HFFc6 (cell line): ENCODE results near the gene REV3L. TPM values are rescaled to one million over a fixed set of nuclear protein-coding genes. Genes with fewer than 3 reads are reported as not detected.

ENCODE experiments used
- DNase-seq: peaks from one replicate; pipeline ENCODE4 v3.0.0-alpha.2; 2018
- H3K27ac Mint-ChIP-seq: 2 replicates; pipeline ENCODE4 v1.8.0; 2020; ENCODE audit warnings: mild to moderate bottlenecking, mixed read lengths
- H3K27me3 Mint-ChIP-seq: 2 replicates; pipeline ENCODE4 v1.8.0; 2021; ENCODE audit warnings: mild to moderate bottlenecking, moderate library complexity, mixed read lengths; ENCODE audit not compliant: insufficient read depth
- H3K36me3 Mint-ChIP-seq: 2 replicates; pipeline ENCODE4 v1.8.0; 2021; ENCODE audit warnings: low read depth, mixed read lengths
- H3K4me1 Mint-ChIP-seq: 2 replicates; pipeline ENCODE4 v1.8.0; 2020; ENCODE audit warnings: low read depth, mixed read lengths
- H3K4me3 Mint-ChIP-seq: 2 replicates; pipeline ENCODE4 v1.8.0; 2020; ENCODE audit warnings: mild to moderate bottlenecking, moderate library complexity, mixed read lengths
- H3K9me3 Mint-ChIP-seq: 2 replicates; pipeline ENCODE4 v1.8.0; 2020; ENCODE audit warnings: mild to moderate bottlenecking, mixed read lengths
- total RNA-seq, 6 experiments: library from RNA; stranded (reverse); fragmentation: NEBNext Ultra II Directional; extraction: Animal tissue kit (Norgen Biotek cat#: 25700); gene quantifications; 2 replicates in 1 of 6; 3 replicates in 5 of 6; pipeline ENCODE4 v1.2.3, GENCODE V29; 2021
- TF ChIP-seq, protein P1 (sequence below): fragments of 200-600 bp; sonication (generic); IDR thresholded peaks from 2 replicates; pipeline ENCODE4 v1.5.0; 2021; ENCODE audit warnings: antibody characterized with exemption, mild to moderate bottlenecking

REV3L gene
- total RNA-seq, 6 experiments from 2014 or later: 22.4 to 36.3 (median 31.2) TPM

DNA sequence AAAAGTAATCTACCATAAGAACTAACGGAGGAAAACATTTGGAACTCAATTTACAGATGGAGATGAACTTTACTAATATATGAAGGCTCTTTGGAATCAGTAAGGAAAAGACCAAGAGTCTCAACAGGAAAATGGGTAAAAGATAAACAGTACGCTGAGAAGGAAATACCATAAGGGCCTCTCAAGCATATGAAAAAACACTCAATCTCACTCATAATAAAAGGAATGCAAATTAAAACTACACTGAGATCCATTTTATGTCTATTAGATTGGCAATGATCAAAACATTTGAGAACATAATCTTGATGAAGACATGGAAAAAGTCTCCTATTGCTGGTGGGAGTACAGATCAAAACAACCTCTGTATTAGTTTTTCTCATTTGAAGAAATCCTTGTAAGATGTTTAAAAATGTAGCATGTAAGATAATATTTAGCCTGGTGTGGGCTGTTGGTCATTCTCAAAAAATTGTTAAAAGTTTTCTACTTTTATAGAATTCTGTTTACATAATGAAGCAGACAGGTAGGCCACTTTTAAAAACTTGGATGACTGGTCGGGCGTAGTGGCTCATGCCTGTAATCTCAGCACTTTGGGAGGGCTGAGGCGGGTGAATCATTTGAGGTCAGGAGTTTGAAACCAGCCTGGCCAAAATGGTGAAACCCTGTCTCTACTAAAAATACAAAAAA, 14.5 kb downstream of the REV3L start:
- H3K27me3 Mint-ChIP-seq: peaks cover 1% of the 10 kb centered on the region
- peak overlapping the region; percentile 87 for H3K27ac Mint-ChIP-seq
- TF ChIP-seq, protein P1, sequence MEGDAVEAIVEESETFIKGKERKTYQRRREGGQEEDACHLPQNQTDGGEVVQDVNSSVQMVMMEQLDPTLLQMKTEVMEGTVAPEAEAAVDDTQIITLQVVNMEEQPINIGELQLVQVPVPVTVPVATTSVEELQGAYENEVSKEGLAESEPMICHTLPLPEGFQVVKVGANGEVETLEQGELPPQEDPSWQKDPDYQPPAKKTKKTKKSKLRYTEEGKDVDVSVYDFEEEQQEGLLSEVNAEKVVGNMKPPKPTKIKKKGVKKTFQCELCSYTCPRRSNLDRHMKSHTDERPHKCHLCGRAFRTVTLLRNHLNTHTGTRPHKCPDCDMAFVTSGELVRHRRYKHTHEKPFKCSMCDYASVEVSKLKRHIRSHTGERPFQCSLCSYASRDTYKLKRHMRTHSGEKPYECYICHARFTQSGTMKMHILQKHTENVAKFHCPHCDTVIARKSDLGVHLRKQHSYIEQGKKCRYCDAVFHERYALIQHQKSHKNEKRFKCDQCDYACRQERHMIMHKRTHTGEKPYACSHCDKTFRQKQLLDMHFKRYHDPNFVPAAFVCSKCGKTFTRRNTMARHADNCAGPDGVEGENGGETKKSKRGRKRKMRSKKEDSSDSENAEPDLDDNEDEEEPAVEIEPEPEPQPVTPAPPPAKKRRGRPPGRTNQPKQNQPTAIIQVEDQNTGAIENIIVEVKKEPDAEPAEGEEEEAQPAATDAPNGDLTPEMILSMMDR: no peak
- peaks cover 17% of the 10 kb centered on the region; the same call in 1 of the 2 replicates for H3K36me3 Mint-ChIP-seq
- peak; percentile 69 for DNase-seq
- no peaks in the 10 kb centered on the region for H3K9me3 Mint-ChIP-seq
- peak overlapping the region; percentile 46 for H3K4me3 Mint-ChIP-seq
- peaks cover 75% of the 10 kb centered on the region for H3K4me1 Mint-ChIP-seq

DNA sequence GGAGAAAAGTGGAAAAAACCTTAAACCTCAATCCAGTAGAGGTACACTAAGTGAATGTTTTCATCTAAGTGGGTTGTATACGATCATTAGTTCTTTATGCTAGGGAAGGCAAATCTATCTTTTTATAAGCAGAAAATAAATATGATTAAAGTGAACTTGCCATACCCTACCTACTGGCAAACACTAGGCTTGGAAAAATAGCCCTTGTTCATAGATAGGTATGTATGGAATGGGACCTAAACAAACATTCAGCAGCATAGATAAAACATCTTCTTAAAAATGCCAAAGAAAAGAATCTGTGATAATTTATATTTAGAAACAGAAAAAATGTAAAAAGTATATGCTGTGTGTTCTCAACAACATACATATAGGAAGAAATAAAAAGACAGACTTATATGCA, 18.8 kb downstream of the REV3L start:
- no peak for DNase-seq
- peaks cover 29% of the 10 kb centered on the region for H3K36me3 Mint-ChIP-seq
- H3K27ac Mint-ChIP-seq: peak overlapping the region; percentile 58
- H3K9me3 Mint-ChIP-seq: peaks cover 10% of the 10 kb centered on the region
- peak overlapping the region; percentile 22 for H3K4me3 Mint-ChIP-seq
- peaks cover 70% of the 10 kb centered on the region for H3K4me1 Mint-ChIP-seq
- peaks cover 1% of the 10 kb centered on the region for H3K27me3 Mint-ChIP-seq
- TF ChIP-seq, protein P1: no peak

DNA sequence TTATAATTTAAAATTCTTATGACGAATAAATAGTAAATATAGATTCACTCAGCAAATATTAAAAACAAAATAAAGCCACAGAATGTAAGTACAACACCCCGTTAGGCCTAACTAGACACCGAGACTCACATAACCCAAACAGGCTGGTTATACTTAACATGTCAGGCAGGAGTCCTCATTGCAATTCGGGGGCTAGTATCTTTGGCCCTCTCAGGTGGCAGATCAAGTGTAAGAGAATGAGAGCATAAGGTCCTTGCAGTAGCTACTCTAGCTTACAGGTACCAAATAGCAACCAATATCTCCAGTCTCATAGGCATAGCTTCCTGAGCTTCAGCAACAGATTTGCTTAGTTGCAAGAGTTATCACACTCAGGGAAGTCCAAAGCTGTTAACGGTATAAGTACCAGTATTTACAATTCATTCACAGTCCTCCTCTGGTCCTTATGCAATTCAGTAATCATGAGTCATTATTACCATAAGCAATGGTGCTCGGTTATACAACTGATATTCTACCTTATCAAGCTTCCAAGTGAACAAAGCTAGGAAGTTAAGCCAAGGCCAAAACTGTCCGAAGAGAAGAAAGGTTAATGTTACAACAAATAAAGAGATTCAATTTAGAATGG, 20.1 kb downstream of the REV3L start:
- Mint-ChIP-seq H3K36me3 (peaks cover 42% of the 10 kb centered on the region), H3K27me3 (no peaks in the 10 kb centered on the region; the same call in 1 of the 2 replicates), H3K4me1 (peaks cover 65% of the 10 kb centered on the region), H3K4me3 (no peak overlapping the region), H3K27ac (peak overlapping the region; percentile 32), H3K9me3 (peaks cover 23% of the 10 kb centered on the region)
- no peak for DNase-seq
- TF ChIP-seq, protein P1: no peak

DNA sequence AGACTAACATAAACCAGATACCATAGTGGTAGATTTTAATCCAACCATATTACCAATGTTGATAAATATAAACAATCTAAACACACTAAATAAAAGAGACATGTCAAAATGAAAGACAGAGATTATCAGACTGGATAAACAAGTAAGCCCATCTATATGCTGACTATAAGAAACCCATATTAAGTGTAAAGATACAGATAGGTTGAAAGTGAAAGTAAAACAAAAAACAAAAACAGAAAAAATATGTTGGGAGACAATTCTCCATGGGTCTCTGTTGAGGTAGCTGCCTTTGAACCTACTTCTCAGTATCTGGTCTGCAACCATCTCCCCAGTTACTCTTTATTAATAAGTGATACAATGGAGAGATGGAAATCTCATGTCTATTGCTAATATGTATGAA, 21.2 kb downstream of the REV3L start:
- DNase-seq: no peak
- Mint-ChIP-seq H3K27me3 (no peaks in the 10 kb centered on the region; the same call in 1 of the 2 replicates), H3K9me3 (peaks cover 27% of the 10 kb centered on the region), H3K27ac (peak overlapping the region; percentile 54), H3K36me3 (peaks cover 48% of the 10 kb centered on the region), H3K4me1 (peaks cover 61% of the 10 kb centered on the region), H3K4me3 (peak overlapping the region; percentile 78)
- TF ChIP-seq, protein P1: no peak

DNA sequence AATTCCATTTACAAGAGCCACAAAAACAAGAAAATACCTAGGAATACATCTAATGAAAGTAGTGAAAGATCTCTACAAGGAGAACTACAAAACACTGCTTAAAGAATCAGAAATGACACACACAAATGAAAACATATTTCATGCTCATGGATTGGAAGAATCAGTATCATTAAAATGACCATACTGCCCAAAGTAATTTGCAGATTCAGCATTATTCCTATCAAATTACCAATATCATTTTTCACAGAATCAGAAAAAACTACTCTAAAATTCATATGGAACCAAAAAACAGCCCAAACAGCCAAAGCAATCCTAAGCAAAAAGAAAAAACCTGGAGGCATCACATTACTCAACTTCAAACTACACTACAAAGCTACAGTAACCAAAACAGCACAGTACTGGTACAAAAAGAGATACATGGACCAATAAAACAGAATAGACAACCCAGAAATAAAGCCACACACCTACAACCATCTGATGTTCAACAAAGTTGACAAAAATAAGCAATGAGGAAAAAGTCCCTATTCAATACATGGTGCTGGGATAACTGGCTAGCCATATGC, 24.3 kb downstream of the REV3L start:
- H3K4me1 Mint-ChIP-seq: peaks cover 65% of the 10 kb centered on the region
- DNase-seq: no peak
- peaks cover 27% of the 10 kb centered on the region for H3K9me3 Mint-ChIP-seq
- TF ChIP-seq, protein P1: no peak
- no peaks in the 10 kb centered on the region; the same call in 1 of the 2 replicates for H3K27me3 Mint-ChIP-seq
- H3K4me3 Mint-ChIP-seq: no peak overlapping the region; the same call in 1 of the 2 replicates
- no peak overlapping the region for H3K27ac Mint-ChIP-seq
- H3K36me3 Mint-ChIP-seq: peaks cover 54% of the 10 kb centered on the region
